K562 (cell line): Measurements from ENCODE around the gene NET1. TPM values are rescaled to one million over a fixed set of nuclear protein-coding genes. Genes with fewer than 3 reads are reported as not detected.
A peak's percentile ranks its signal among the peaks of the same experiment; 100 is the strongest.

Experiments used
- BCL6 ChIP-seq: fragments of 250-450 bp; sonication (Bioruptor Pico); IDR thresholded peaks from 2 replicates; pipeline ENCODE4 v1.4.0; 2020
- BCLAF1 ChIP-seq, 2 experiments: fragments of 450-650 bp in 1 of 2; IDR thresholded peaks; 2 replicates each; pipeline ENCODE4 v1.6.1; 2011 to 2017; ENCODE audit warnings: low read depth in 2 of 2, antibody characterized with exemption in 1 of 2, borderline replicate concordance in 1 of 2, low read length in 1 of 2, mild to moderate bottlenecking in 1 of 2, mixed read lengths in 1 of 2; ENCODE audit not compliant: control insufficient read depth in 1 of 2
- EZH2 ChIP-seq: IDR thresholded peaks from 2 replicates; pipeline ENCODE4 v1.6.1; 2012; ENCODE audit warnings: low read depth, mild to moderate bottlenecking, inconsistent platforms, low read length, borderline replicate concordance
- FOXM1 ChIP-seq, 2 experiments: fragments of 450-650 bp in 1 of 2; sonication (generic) in 1 of 2; formaldehyde crosslinking in 1 of 2; IDR thresholded peaks; 2 replicates each; pipeline versions ENCODE4 v1.6.1 to v1.9.0; 2017 to 2022; ENCODE audit warnings: low read depth in 2 of 2, mild to moderate bottlenecking in 2 of 2, missing genetic modification reagents in 1 of 2, moderate library complexity in 1 of 2
- HEY1 ChIP-seq: fragments of 250-450 bp; sonication (Bioruptor Pico); IDR thresholded peaks from 2 replicates; pipeline ENCODE4 v1.5.0; 2020; ENCODE audit warnings: mild to moderate bottlenecking, moderate library complexity, borderline replicate concordance
- L3MBTL2 ChIP-seq: fragments of 450-650 bp; IDR thresholded peaks from 2 replicates; pipeline ENCODE4 v1.6.1; 2016; ENCODE audit warnings: mild to moderate bottlenecking, moderate library complexity
- MCM3 ChIP-seq: fragments of 450-650 bp; IDR thresholded peaks from 2 replicates; pipeline ENCODE4 v1.6.1; 2016
- NR2C2 ChIP-seq, 2 experiments: fragments of 200-800 bp in 1 of 2; sonication (Bioruptor generic) in 1 of 2; sonication (generic) in 1 of 2; formaldehyde crosslinking in 1 of 2; IDR thresholded peaks; 2 replicates each; pipeline versions ENCODE4 v1.6.1 to v1.8.0; 2016 to 2022; ENCODE audit warnings: mild to moderate bottlenecking in 1 of 2, missing compliant biosample characterization in 1 of 2, missing genetic modification characterization in 1 of 2, missing genetic modification reagents in 1 of 2
- NR2F6 ChIP-seq: fragments of 450-650 bp; formaldehyde crosslinking; IDR thresholded peaks from 2 replicates; pipeline ENCODE4 v1.4.0; 2020; ENCODE audit warnings: mild to moderate bottlenecking
- NR3C1 ChIP-seq: sonication (generic); formaldehyde crosslinking; IDR thresholded peaks from 2 replicates; pipeline ENCODE4 v1.8.1; 2022; ENCODE audit warnings: missing genetic modification reagents
- RB1 ChIP-seq: fragments of 450-650 bp; IDR thresholded peaks from 2 replicates; pipeline ENCODE4 v1.6.1; 2017; ENCODE audit warnings: low read depth, mild to moderate bottlenecking
- SMAD2 ChIP-seq: fragments of 150-350 bp; IDR thresholded peaks from 2 replicates; pipeline ENCODE4 v1.6.1; 2014; ENCODE audit warnings: low read depth, mild to moderate bottlenecking, low read length
- SMARCB1 ChIP-seq: IDR thresholded peaks from 2 replicates; pipeline ENCODE4 v1.6.1; 2011; ENCODE audit warnings: improper control_type of control experiment, low read depth; ENCODE audit not compliant: insufficient read length
- TFAP4 ChIP-seq: sonication (generic); formaldehyde crosslinking; IDR thresholded peaks from 2 replicates; pipeline ENCODE4 v1.8.0; 2022; ENCODE audit warnings: missing genetic modification reagents, mild to moderate bottlenecking, moderate library complexity, borderline replicate concordance
- WHSC1 ChIP-seq: IDR thresholded peaks from one replicate; pipeline ENCODE4 v1.6.1; 2012; ENCODE audit warnings: low read length, control low read depth, inconsistent platforms
- ZNF695 ChIP-seq: fragments of 450-650 bp; formaldehyde crosslinking; IDR thresholded peaks from 2 replicates; pipeline ENCODE4 v1.4.0; 2020; ENCODE audit warnings: mild to moderate bottlenecking, moderate library complexity
- ZNF717 ChIP-seq: fragments of 250-450 bp; sonication (Bioruptor Pico); IDR thresholded peaks from 2 replicates; pipeline ENCODE4 v1.5.0; 2021
- ZNF76 ChIP-seq: fragments of 250-450 bp; sonication (Bioruptor Pico); IDR thresholded peaks from 2 replicates; pipeline ENCODE4 v1.4.0; 2020; ENCODE audit warnings: mild to moderate bottlenecking, moderate library complexity, borderline replicate concordance
- polyA plus RNA-seq, 8 experiments: library from polyadenylated mRNA; depleted of rRNA in 4 of 8; stranded (reverse) in 5 of 8; unstranded in 3 of 8; fragments of >200 nt; fragmentation: Nextera tagmentation in 2 of 8; fragmentation: Illumina TruSeq in 1 of 8; extraction: Ambion mirVana in 2 of 8; extraction: Trizol in 1 of 8; gene quantifications; 2 replicates each; pipeline versions ENCODE4 v1.2.1 to v1.2.3, GENCODE V29; 2011 to 2014; ENCODE audit warnings: inconsistent platforms in 1 of 8, missing spikeins in 1 of 8
- total RNA-seq, 7 experiments: library from RNA; depleted of rRNA in 6 of 7; stranded (reverse); fragments of >200 nt in 6 of 7; fragmentation: Illumina TruSeq in 2 of 7; extraction: Trizol in 2 of 7; gene quantifications; 2 replicates each; pipeline versions ENCODE4 v1.2.1 to v1.2.3, GENCODE V29; 2011 to 2021; ENCODE audit warnings: low replicate concordance in 1 of 7
- TF ChIP-seq, protein P1 (sequence below): IDR thresholded peaks from 2 replicates; pipeline ENCODE4 v1.6.1; 2011; ENCODE audit warnings: borderline replicate concordance, low read depth, mild to moderate bottlenecking, moderate library complexity, low read length; ENCODE audit not compliant: insufficient read depth, poor library complexity, severe bottlenecking
- TF ChIP-seq, protein P2 (sequence below): fragments of 250-450 bp; sonication (Bioruptor Pico); IDR thresholded peaks from 2 replicates; pipeline ENCODE4 v1.4.0; 2020

The NET1 gene
- total and polyA plus RNA-seq, 9 of the 15 experiments (the other 6 are each of a cell fraction or from before 2014, with no cell fraction given): 47.4 to 258 (median 106) TPM

- TF ChIP-seq, protein P1, sequence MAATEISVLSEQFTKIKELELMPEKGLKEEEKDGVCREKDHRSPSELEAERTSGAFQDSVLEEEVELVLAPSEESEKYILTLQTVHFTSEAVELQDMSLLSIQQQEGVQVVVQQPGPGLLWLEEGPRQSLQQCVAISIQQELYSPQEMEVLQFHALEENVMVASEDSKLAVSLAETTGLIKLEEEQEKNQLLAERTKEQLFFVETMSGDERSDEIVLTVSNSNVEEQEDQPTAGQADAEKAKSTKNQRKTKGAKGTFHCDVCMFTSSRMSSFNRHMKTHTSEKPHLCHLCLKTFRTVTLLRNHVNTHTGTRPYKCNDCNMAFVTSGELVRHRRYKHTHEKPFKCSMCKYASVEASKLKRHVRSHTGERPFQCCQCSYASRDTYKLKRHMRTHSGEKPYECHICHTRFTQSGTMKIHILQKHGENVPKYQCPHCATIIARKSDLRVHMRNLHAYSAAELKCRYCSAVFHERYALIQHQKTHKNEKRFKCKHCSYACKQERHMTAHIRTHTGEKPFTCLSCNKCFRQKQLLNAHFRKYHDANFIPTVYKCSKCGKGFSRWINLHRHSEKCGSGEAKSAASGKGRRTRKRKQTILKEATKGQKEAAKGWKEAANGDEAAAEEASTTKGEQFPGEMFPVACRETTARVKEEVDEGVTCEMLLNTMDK: no peak
- TF ChIP-seq ZNF76 (no peak), NR2C2 (CRISPR knock-in tag; IDR thresholded peaks at IDR 0.05) (0 out of 2 replicates have a peak, but pooled peaks have one; percentile 48), NR2C2 (tag; IDR thresholded peaks at IDR 0.05) (no peak), EZH2 (no peak), SMARCB1 (no peak), HEY1 (CRISPR knock-in tag) (no peak), ZNF717 (no peak), NR2F6 (no peak), BCLAF1 (IDR thresholded peaks at IDR 0.05; ENCODE audit: borderline replicate concordance in 1 of 2, control insufficient read depth in 1 of 2, low read depth in 2 of 2, low read length in 1 of 2) (no peak), TFAP4 (peak; percentile 46; the same call in 1 of the 2 replicates), BCL6 (CRISPR knock-in tag) (no peak), SMAD2 (no peak), L3MBTL2 (no peak), ZNF695 (CRISPR knock-in tag) (no peak), RB1 (no peak), MCM3 (no peak), WHSC1 (no peak), NR3C1 (CRISPR knock-in tag) (no peak), FOXM1 (IDR thresholded peaks at IDR 0.05; ENCODE audit: low read depth) (no peak), FOXM1 (CRISPR knock-in tag; IDR thresholded peaks at IDR 0.05; ENCODE audit: low read depth) (no peak)
- TF ChIP-seq, protein P2, sequence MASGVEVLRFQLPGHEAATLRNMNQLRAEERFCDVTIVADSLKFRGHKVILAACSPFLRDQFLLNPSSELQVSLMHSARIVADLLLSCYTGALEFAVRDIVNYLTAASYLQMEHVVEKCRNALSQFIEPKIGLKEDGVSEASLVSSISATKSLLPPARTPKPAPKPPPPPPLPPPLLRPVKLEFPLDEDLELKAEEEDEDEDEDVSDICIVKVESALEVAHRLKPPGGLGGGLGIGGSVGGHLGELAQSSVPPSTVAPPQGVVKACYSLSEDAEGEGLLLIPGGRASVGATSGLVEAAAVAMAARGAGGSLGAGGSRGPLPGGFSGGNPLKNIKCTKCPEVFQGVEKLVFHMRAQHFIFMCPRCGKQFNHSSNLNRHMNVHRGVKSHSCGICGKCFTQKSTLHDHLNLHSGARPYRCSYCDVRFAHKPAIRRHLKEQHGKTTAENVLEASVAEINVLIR (CRISPR knock-in tag): no peak
Measured at GRCh38 chr10:5485948-5486852, 73.8 kb downstream of the NET1 start (continued).
